ENCODE results near the gene SLX1A.

DNA sequence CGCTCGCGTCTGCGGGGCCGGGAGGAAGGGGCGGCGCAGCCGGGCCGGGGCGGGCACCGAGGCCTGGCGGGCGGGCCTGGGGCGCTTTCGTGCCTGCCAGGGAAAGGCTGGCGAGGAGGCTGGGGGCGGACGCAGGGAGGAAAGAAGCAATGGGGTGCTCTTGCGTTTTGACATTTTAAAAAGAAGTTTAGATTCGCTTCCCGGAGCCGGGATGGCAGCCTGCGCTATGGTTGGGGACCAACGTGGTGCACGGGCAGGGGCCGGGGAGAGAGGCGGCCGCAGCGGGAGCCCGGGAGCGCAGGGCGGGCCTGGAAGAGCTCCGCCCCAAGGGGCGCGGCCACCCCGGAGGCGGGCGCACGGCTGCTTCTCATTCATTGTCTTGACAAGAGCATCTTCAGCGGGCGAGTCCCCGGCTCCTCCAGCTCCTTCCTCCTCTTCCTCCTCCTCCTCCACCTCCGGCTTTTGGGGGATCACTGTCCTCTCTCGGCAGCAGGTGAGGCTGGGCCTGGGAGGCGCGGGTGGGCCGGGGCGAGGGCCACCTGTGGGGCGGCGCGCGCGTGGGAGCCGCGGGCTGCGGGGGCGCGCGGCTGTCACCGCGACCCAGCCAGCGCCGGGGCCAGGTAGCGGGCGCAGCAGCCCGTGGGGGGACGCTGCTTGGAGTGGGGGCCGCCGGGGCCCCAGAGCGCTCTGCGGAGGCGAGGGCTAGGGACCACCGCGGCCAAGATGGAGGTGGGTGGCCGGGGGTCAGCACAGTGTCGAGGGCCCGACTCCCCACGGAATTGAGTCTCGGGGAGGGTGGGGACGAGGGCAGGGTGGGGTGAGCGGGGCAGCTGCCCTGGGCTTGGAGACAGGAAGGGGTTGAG lies 10.2 kb upstream of the SLX1A start, which contains the start of gene CORO1A:
- TF ChIP-seq EZH2 (IDR thresholded peaks at IDR 0.05; ENCODE audit: borderline replicate concordance, low read length) = no peak
- TF ChIP-seq, protein P1, sequence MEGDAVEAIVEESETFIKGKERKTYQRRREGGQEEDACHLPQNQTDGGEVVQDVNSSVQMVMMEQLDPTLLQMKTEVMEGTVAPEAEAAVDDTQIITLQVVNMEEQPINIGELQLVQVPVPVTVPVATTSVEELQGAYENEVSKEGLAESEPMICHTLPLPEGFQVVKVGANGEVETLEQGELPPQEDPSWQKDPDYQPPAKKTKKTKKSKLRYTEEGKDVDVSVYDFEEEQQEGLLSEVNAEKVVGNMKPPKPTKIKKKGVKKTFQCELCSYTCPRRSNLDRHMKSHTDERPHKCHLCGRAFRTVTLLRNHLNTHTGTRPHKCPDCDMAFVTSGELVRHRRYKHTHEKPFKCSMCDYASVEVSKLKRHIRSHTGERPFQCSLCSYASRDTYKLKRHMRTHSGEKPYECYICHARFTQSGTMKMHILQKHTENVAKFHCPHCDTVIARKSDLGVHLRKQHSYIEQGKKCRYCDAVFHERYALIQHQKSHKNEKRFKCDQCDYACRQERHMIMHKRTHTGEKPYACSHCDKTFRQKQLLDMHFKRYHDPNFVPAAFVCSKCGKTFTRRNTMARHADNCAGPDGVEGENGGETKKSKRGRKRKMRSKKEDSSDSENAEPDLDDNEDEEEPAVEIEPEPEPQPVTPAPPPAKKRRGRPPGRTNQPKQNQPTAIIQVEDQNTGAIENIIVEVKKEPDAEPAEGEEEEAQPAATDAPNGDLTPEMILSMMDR (IDR thresholded peaks at IDR 0.05; ENCODE audit: low read length) = no peak
